Measurements from ENCODE around the gene PTH1R.
A peak's percentile ranks its signal among the peaks of the same experiment; 100 is the strongest.

PTH1R gene

GRCh38 chr3:46877406-46878125 is at the start of gene PTH1R:
Gene PTH1R (plus strand): TSS chr3:46877721. CDS start chr3:46883560, 5,839 bp downstream.
- DNase-seq (ENCODE audit: low spot score), result no peak

GRCh38 chr3:46829699-46830208 is 47.8 kb upstream of the PTH1R start:
- no peak for DNase-seq (ENCODE audit: low spot score)

- DNase-seq (ENCODE audit: low spot score), result peak; percentile 1
Observed at GRCh38 chr3:46830801-46831200, 46.7 kb upstream of the PTH1R start.

- no peak for DNase-seq (ENCODE audit: low spot score)
Observed at GRCh38 chr3:46831316-46831715, 46.2 kb upstream of the PTH1R start.

- DNase-seq (ENCODE audit: low spot score), result peak; percentile 1
Observed at GRCh38 chr3:46831841-46832240, 45.7 kb upstream of the PTH1R start.

- DNase-seq (ENCODE audit: low spot score), result peak; percentile 6
Observed at GRCh38 chr3:46833346-46834300, 43.9 kb upstream of the PTH1R start.

GRCh38 chr3:46835054-46835453 is 42.5 kb upstream of the PTH1R start:
- DNase-seq (ENCODE audit: low spot score), result no peak

GRCh38 chr3:46835491-46835890 is 42.0 kb upstream of the PTH1R start:
- DNase-seq (ENCODE audit: low spot score), result no peak

GRCh38 chr3:46838301-46838700 is 39.2 kb upstream of the PTH1R start:
- DNase-seq (ENCODE audit: low spot score), result no peak

- DNase-seq (ENCODE audit: low spot score), result no peak
Observed at GRCh38 chr3:46840491-46840890, 37.0 kb upstream of the PTH1R start.

- DNase-seq (ENCODE audit: low spot score), result no peak
Observed at GRCh38 chr3:46843508-46843907, 34.0 kb upstream of the PTH1R start.

GRCh38 chr3:46844397-46844796 is 33.1 kb upstream of the PTH1R start:
- no peak for DNase-seq (ENCODE audit: low spot score)

GRCh38 chr3:46844881-46845312 is 32.6 kb upstream of the PTH1R start:
- DNase-seq (ENCODE audit: low spot score), result no peak

- DNase-seq (ENCODE audit: low spot score), result peak; percentile 90
Observed at GRCh38 chr3:46845397-46845859, 32.1 kb upstream of the PTH1R start.

- peak; percentile 93 for DNase-seq (ENCODE audit: low spot score)
Observed at GRCh38 chr3:46845860-46846623, 31.5 kb upstream of the PTH1R start.

GRCh38 chr3:46846624-46847542 is 30.6 kb upstream of the PTH1R start:
- DNase-seq (ENCODE audit: low spot score), result no peak

GRCh38 chr3:46847744-46848143 is 29.8 kb upstream of the PTH1R start:
- no peak for DNase-seq (ENCODE audit: low spot score)

GRCh38 chr3:46848271-46849044 is 29.1 kb upstream of the PTH1R start:
- peak; percentile 56 for DNase-seq (ENCODE audit: low spot score)

- DNase-seq (ENCODE audit: low spot score), result no peak
Observed at GRCh38 chr3:46849045-46849631, 28.4 kb upstream of the PTH1R start.
